GM12873 (cell line): ENCODE results near the gene AHCTF1.

ENCODE experiments used
- TF ChIP-seq, protein P1 (sequence below): IDR thresholded peaks from 2 replicates; pipeline ENCODE4 v1.5.1; 2012; ENCODE audit warnings: low read depth, mild to moderate bottlenecking, moderate library complexity, low read length, control low read depth; ENCODE audit not compliant: insufficient read depth; ENCODE audit errors: missing control alignments

The AHCTF1 gene

DNA sequence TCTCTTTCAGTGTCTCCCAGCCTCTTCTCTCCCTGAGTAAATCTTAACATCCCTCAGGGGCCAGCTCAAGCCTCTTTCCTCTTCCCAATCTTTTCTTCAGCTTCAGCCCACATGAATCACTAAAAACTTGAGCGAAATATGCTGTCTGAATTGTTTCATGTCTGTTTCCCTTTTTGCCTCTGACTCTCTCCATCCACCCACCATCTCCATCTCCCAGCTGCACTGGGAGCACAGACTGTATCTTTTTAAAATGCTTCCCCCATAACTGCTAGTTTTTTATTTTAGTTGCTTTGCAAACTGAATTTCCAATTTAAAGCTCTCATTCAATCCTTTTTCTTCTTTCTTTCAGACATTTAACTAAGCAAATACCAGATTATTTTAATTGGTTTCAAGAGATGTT lies 3.0 kb upstream of the AHCTF1 start:
- TF ChIP-seq, protein P1, sequence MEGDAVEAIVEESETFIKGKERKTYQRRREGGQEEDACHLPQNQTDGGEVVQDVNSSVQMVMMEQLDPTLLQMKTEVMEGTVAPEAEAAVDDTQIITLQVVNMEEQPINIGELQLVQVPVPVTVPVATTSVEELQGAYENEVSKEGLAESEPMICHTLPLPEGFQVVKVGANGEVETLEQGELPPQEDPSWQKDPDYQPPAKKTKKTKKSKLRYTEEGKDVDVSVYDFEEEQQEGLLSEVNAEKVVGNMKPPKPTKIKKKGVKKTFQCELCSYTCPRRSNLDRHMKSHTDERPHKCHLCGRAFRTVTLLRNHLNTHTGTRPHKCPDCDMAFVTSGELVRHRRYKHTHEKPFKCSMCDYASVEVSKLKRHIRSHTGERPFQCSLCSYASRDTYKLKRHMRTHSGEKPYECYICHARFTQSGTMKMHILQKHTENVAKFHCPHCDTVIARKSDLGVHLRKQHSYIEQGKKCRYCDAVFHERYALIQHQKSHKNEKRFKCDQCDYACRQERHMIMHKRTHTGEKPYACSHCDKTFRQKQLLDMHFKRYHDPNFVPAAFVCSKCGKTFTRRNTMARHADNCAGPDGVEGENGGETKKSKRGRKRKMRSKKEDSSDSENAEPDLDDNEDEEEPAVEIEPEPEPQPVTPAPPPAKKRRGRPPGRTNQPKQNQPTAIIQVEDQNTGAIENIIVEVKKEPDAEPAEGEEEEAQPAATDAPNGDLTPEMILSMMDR = no peak

DNA sequence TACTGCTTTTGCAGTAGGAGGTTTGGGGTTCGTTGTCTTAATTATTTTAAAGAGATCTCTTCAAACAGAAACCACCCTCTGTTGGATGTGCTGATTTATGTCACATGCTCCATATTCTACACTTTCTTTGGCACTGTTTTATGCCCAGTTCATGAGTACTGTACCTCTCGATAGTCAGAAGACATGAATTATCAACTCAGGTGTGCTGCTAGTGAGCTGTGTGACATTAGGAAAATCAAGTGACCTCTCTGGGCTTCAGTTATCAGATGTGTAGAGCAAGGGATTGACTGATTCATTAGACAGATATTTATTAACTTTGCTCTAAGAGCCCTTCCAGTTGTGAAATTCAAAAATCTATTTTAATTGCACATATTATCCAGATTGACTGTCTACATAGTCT lies 2.1 kb upstream of the AHCTF1 start:
- TF ChIP-seq, protein P1 = no peak

DNA sequence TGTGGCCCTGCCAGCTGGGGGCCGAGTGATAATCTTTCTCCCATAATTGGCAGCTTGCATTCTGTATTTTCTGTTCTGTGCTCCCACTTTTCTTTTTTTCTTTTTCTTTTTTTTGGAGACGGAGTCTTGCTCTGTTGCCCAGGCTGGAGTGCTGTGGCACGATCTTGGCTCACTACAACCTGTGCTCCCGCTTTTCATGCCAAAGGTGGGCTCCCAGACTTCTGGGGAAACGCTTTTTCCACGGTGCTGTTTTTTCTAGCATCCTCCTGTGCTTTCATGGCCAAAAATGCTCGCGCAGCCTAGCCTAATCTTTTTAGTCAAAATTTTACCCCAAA lies 585 bp upstream of the AHCTF1 start:
- TF ChIP-seq, protein P1 = no peak

DNA sequence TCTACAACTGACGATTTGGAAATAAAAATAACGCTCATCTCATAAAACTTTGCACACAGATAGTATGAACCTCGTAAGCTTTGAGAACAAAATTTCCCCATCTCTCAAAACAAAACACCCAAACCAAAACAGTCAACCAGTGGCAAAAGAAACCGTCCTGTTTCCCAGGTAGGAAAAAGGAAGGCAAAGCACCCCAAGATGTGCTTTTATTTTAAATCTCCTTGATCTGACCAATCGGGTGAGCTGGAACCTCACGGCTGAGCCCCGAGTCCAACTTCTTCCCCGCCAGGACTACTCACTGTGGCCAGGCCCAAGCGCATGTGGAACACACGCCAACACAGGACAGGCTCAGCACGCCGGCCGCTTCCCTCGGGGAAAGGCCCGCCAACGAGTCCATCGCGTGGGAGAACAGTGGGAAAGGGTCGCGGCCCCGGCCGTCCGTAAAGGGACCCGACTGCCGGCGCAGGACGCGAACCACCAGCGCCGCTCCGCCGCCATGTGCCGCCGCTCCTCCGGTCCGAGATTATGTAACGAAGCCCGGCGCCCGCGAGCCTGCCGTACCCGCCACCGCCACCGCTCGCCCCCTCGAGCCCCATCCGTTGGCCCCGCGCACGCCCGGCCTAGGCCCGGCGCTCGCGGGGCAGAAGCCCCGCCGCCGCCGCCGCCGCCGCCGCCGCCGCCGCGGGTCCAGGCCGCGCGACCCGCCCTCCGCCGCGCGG lies 759 bp downstream of the AHCTF1 start:
- TF ChIP-seq, protein P1 = no peak

DNA sequence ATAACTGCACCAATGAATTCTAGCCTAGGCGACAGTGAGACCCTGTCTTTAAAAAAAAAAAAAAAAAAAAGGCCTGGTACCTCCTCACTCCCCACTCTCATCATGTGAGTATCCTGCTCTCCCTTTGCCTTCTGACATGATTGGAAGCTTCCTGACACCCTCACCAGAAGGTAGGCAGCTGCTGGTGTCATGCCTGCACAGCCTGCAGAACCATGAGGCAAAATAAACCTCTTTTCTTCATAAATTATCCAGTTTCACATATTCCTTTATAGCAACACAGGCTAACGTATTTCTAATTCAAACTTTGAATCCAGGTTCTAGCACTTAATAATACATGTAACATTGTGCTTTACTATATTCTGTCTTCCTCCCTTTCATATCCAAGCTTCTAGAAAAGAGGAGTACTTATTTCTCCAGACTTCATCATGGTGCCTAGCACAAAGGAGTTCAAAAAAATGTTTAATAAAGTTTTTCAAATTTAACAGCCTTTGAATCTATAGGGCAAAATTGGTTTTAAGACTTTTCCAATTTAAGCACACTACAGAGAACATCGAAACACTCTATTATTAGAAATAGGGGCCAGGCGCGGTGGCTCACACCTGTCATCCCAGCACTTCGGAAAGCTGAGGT lies 5.6 kb downstream of the AHCTF1 start:
- TF ChIP-seq, protein P1 = no peak

DNA sequence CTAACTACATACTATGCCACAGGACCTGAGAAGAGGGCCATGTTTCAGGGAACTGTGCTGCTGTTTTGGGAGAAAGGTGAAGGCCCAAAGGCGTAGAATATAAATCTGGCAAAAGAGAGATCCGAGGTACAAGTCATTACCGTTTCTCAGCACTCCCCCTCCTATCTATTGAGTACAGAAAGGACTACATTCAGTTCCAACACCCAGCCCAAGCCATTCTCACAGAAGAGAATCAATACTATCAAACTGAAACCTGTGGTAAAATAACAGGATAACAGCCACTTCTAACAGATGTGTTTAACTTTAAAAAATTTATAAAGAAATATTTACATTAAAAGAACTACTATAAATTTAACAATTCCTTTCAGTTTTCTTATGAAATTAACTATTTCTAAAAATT lies 7.8 kb downstream of the AHCTF1 start:
- TF ChIP-seq, protein P1 = no peak

DNA sequence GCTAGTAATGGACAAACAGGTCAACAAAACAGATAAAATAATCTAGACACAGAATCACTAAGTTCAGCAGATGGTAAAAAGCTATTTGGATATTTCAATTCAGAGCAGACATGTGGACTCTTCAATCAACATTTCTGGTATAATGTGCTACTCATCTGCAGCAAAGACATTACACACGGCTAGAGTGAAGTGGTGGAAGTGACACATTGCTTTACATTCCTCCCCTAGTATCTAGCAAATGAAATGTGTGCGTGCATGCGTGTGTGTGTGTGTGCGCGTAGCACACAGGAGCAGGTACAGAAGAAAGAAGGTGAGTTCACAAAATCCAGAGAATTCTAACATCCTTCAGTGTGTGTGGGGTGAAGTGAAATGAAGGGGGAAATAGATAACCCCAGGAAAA lies 8.3 kb downstream of the AHCTF1 start:
- TF ChIP-seq, protein P1 = no peak
